B cell (primary cell): ENCODE results near the gene NCK2. TPM values are rescaled to one million over a fixed set of nuclear protein-coding genes. Genes with fewer than 3 reads are reported as not detected.
A peak's percentile ranks its signal among the peaks of the same experiment; 100 is the strongest.

Source experiments
- ATAC-seq: fragments of 200-7000 bp; cut with Tn5 transposase; one replicate; pipeline ENCODE4 v1.10.0; 2021; ENCODE audit warnings: low read depth, mild to moderate bottlenecking, moderate number of reproducible peaks, moderate library complexity
- CTCF ChIA-PET: fragments of 350-600 bp; sonication (Branson Sonifier 250); formaldehyde crosslinking; loops from one replicate; lab custom pipeline; 2021; ENCODE audit warnings: antibody characterized with exemption, inconsistent platforms; lab: Charles Lee
- POLR2A ChIA-PET: fragments of 350-600 bp; sonication (Branson Sonifier 250); formaldehyde crosslinking; loops from one replicate; lab custom pipeline; 2021; ENCODE audit warnings: antibody characterized with exemption; lab: Charles Lee
- DNase-seq: peaks from one replicate; pipeline ENCODE4 v3.0.0; 2013
- H2AFZ ChIP-seq: 2 replicates; pipeline ENCODE4 v1.6.1; 2012; ENCODE audit warnings: mild to moderate bottlenecking, low read depth, low read length; ENCODE audit not compliant: insufficient read depth, poor library complexity, severe bottlenecking
- H3K27ac ChIP-seq, 2 donors: 1 replicate in 1 of 2; 2 replicates in 1 of 2; pipeline ENCODE4 v1.5.1; 2012 to 2013; ENCODE audit warnings: low read length in 2 of 2, mild to moderate bottlenecking in 2 of 2, moderate library complexity in 1 of 2
- H3K27me3 ChIP-seq, 4 experiments: fragments of 200-600 bp in 1 of 4; sonication (generic) in 1 of 4; replicated peaks in 1 of 4; 1 replicate in 2 of 4; 2 replicates in 2 of 4; pipeline versions ENCODE4 v1.6.1 to v1.7.0; 2013 to 2016; ENCODE audit warnings: low read length in 3 of 4, mild to moderate bottlenecking in 2 of 4, mixed read lengths in 1 of 4, moderate library complexity in 1 of 4; ENCODE audit not compliant: insufficient read depth in 4 of 4, control insufficient read depth in 3 of 4; ENCODE audit errors: control extremely low read depth in 1 of 4
- H3K36me3 ChIP-seq, 2 experiments: replicated peaks in 1 of 2; 1 replicate in 1 of 2; 2 replicates in 1 of 2; pipeline versions ENCODE4 v1.6.1 to v1.7.1; 2013; ENCODE audit warnings: low read length in 1 of 2; ENCODE audit not compliant: insufficient read depth in 2 of 2, control insufficient read depth in 1 of 2; ENCODE audit errors: control extremely low read depth in 1 of 2, extremely low read depth in 1 of 2
- H3K4me1 ChIP-seq, 2 donors: fragments of 200-600 bp in 1 of 2; sonication (generic) in 1 of 2; 1 replicate in 1 of 2; 2 replicates in 1 of 2; pipeline versions ENCODE4 v1.5.1 to v1.6.1; 2013 to 2017; ENCODE audit warnings: low read length in 2 of 2; ENCODE audit not compliant: control insufficient read depth in 2 of 2, insufficient read depth in 2 of 2
- H3K4me2 ChIP-seq: replicated peaks from 2 replicates; pipeline ENCODE3; 2012; ENCODE audit warnings: mild to moderate bottlenecking, low read depth, low read length; ENCODE audit not compliant: poor library complexity, severe bottlenecking
- H3K4me3 ChIP-seq, 5 experiments: fragments of 200-600 bp in 1 of 5; sonication (generic) in 1 of 5; 1 replicate in 3 of 5; 2 replicates in 2 of 5; pipeline versions ENCODE4 v1.5.1 to v1.7.0; 2011 to 2016; ENCODE audit warnings: low read length in 4 of 5, mild to moderate bottlenecking in 4 of 5, low read depth in 2 of 5, control low read depth in 1 of 5, moderate library complexity in 1 of 5; ENCODE audit not compliant: insufficient read depth in 1 of 5; ENCODE audit errors: control extremely low read depth in 1 of 5, extremely low read depth in 1 of 5
- H3K79me2 ChIP-seq: fragments of 200-600 bp; sonication (generic); one replicate; pipeline ENCODE4 v1.6.0; 2016; ENCODE audit warnings: low read length; ENCODE audit not compliant: control insufficient read depth, insufficient read depth
- H3K9ac ChIP-seq: fragments of 200-600 bp; sonication (generic); 2 replicates; pipeline ENCODE4 v1.6.1; 2017; ENCODE audit warnings: mild to moderate bottlenecking, low read length, moderate library complexity
- H3K9me3 ChIP-seq, 3 donors: one replicate each; pipeline versions ENCODE4 v1.6.1 to v1.7.1; 2013; ENCODE audit warnings: low read length in 2 of 3; ENCODE audit not compliant: control insufficient read depth in 2 of 3, insufficient read depth in 1 of 3; ENCODE audit errors: control extremely low read depth in 1 of 3
- H4K20me1 ChIP-seq: 2 replicates; pipeline ENCODE4 v1.6.0; 2012; ENCODE audit warnings: mild to moderate bottlenecking, low read length; ENCODE audit not compliant: insufficient read depth, control insufficient read depth, poor library complexity, severe bottlenecking
- H3K27ac Mint-ChIP-seq: one replicate; pipeline ENCODE4 v1.8.0; 2021; ENCODE audit warnings: mixed read lengths
- H3K27me3 Mint-ChIP-seq: one replicate; pipeline ENCODE4 v1.8.0; 2021; ENCODE audit warnings: mixed read lengths
- H3K4me1 Mint-ChIP-seq: one replicate; pipeline ENCODE4 v1.8.0; 2021; ENCODE audit warnings: mixed read lengths
- H3K4me3 Mint-ChIP-seq: one replicate; pipeline ENCODE4 v1.8.0; 2021; ENCODE audit warnings: mixed read lengths
- H3K9me3 Mint-ChIP-seq: one replicate; pipeline ENCODE4 v1.8.0; 2022; ENCODE audit warnings: mixed read lengths; ENCODE audit not compliant: insufficient read depth
- CTCF ChIP-seq: fragments of 200-600 bp; IDR thresholded peaks from one replicate; pipeline ENCODE4 v1.8.0; 2022; ENCODE audit warnings: antibody characterized with exemption, mild to moderate bottlenecking
- EZH2 ChIP-seq: IDR thresholded peaks from 2 replicates; pipeline ENCODE4 v1.6.1; 2012; ENCODE audit warnings: borderline replicate concordance, low read depth, mild to moderate bottlenecking, moderate library complexity, low read length; ENCODE audit not compliant: insufficient read depth, poor library complexity, severe bottlenecking
- WGBS: methylation state at CpG from one replicate; pipeline ENCODE4 v1.1.5; 2013; ENCODE audit warnings: missing lambda C conversion rate; ENCODE audit not compliant: insufficient coverage; 5-methylcytosine and 5-hydroxymethylcytosine counted together
- intact Hi-C: fragments of 100-400 bp; cut with micrococcal nuclease; formaldehyde crosslinking; loops from one replicate; pipeline ENCODE4 v1.10.0; 2022
- polyA plus RNA-seq: library from polyadenylated mRNA; depleted of rRNA; stranded (reverse); fragments of >200 nt; gene quantifications from 2 replicates; pipeline ENCODE4 v1.2.3, GENCODE V29; 2012
- total RNA-seq, 2 donors: library from RNA; stranded (reverse); fragments of 120-200 nt in 1 of 2; gene quantifications; 1 replicate in 1 of 2; 2 replicates in 1 of 2; pipeline versions ENCODE4 v1.2.3 to v1.2.4, GENCODE V29; 2013 to 2022

The NCK2 gene
- total and polyA plus RNA-seq, 2 donors (not counting 1 experiment from before 2014, with no cell fraction given): 64.2 to 72.3 TPM

GRCh38 chr2:105741617-105742016, 3.1 kb upstream of the NCK2 start:
- POLR2A ChIA-PET: no interaction called here
- Mint-ChIP-seq H3K27ac (no peak overlapping the region), H3K4me3 (no peak overlapping the region), H3K4me1 (peaks cover 58% of the 10 kb centered on the region), H3K27me3 (no peaks in the 10 kb centered on the region), H3K9me3 (no peaks in the 10 kb centered on the region)
- ATAC-seq (no peak), DNase-seq (no peak)
- Histone ChIP-seq H3K4me3 (no peak overlapping the region), H3K27me3 (no peaks in the 10 kb centered on the region), H3K79me2 (peaks cover 22% of the 10 kb centered on the region), H3K4me2 (no peak overlapping the region), H3K36me3 (peaks cover 0 to under 1% of the 10 kb centered on the region in 2 experiments), H3K27ac (no peak overlapping the region), H3K4me1 (peaks cover 44 to 49% of the 10 kb centered on the region in 2 donors), H3K9me3 (peaks cover 0 to 5% (median 0%) of the 10 kb centered on the region in 3 donors), H2AFZ (no peak overlapping the region), H4K20me1 (peaks cover 8% of the 10 kb centered on the region), H3K9ac (no peak overlapping the region)
- intact Hi-C loops: loop anchor here (10.0 kb wide), 1 partner anchor 407 kb away; the partner anchor contains the start of gene C2orf49
- CTCF ChIA-PET: no interaction called here
- TF ChIP-seq EZH2 (no peak), CTCF (no peak)
- 98% methylated on average over 4 of the region's 4 CpGs for WGBS

GRCh38 chr2:105744091-105744908, 412 bp upstream of the NCK2 start:
- peaks cover 71% of the 10 kb centered on the region for H3K4me1 Mint-ChIP-seq
- Histone ChIP-seq H3K27ac (peak overlapping the region; percentile 69 to 75), H3K9me3 (peaks cover 0 to 5% (median 0%) of the 10 kb centered on the region in 3 donors), H3K4me3 (peak overlapping the region; percentile 42 to 63 (median 43)), H3K4me2 (peak overlapping the region; percentile 61), H2AFZ (peak overlapping the region; percentile 58), H3K36me3 (peaks cover 0 to 7% of the 10 kb centered on the region in 2 experiments), H3K79me2 (peaks cover 49% of the 10 kb centered on the region), H4K20me1 (peaks cover 26% of the 10 kb centered on the region), H3K27me3 (no peaks in the 10 kb centered on the region), H3K9ac (peak overlapping the region; percentile 57), H3K4me1 (peaks cover 56 to 61% of the 10 kb centered on the region in 2 donors)
- ATAC-seq (peak; percentile 90), DNase-seq (peak; percentile 82)
- no peak for TF ChIP-seq CTCF
- no peak for TF ChIP-seq EZH2
- H3K9me3 Mint-ChIP-seq: no peaks in the 10 kb centered on the region
- intact Hi-C loops: loop anchor here (10.0 kb wide), 1 partner anchor 409 kb away; the partner anchor contains the start of gene C2orf49
- 2% methylated on average over 70 of the region's 75 CpGs for WGBS
- H3K4me3 Mint-ChIP-seq: peak overlapping the region; percentile 87
- H3K27ac Mint-ChIP-seq: peak overlapping the region; percentile 92
- ChIA-PET CTCF (interaction anchor here (0.6 to 1.0 kb wide), 2 partner anchors 124 to 167 kb away, joined by 3 read pairs; no protein-coding TSS in a partner anchor), POLR2A (no interaction called here)
- no peaks in the 10 kb centered on the region for H3K27me3 Mint-ChIP-seq
